Neural cell (in vitro differentiated cells): ENCODE data around the gene LCNL1.

Experiments
- EP300 ChIP-seq: fragments of 450-650 bp; conservative IDR thresholded peaks from 2 replicates; pipeline ENCODE4 v1.6.1; 2014; ENCODE audit warnings: antibody characterized with exemption, mild to moderate bottlenecking, moderate library complexity; ENCODE audit not compliant: poor library complexity, severe bottlenecking
- EZH2 ChIP-seq: fragments of 200-600, 300-800 bp; shearing (Covaris generic), sonication (generic); IDR thresholded peaks from 2 replicates; pipeline ENCODE4 v1.6.1; 2014; ENCODE audit warnings: antibody characterized with exemption, low read length, borderline replicate concordance, mild to moderate bottlenecking; ENCODE audit not compliant: insufficient read depth, poor library complexity, severe bottlenecking
- POLR2AphosphoS5 ChIP-seq: IDR thresholded peaks from 2 replicates; pipeline ENCODE4 v1.6.1; 2012
- RAD21 ChIP-seq: fragments of 450-650 bp; conservative IDR thresholded peaks from 2 replicates; pipeline ENCODE4 v1.6.1; 2014; ENCODE audit warnings: antibody characterized with exemption, mild to moderate bottlenecking, moderate library complexity
- TAF1 ChIP-seq: IDR thresholded peaks from 2 replicates; pipeline ENCODE4 v1.6.1; 2012; ENCODE audit warnings: low read depth
- TF ChIP-seq, protein P1 (sequence below): fragments of 450-650 bp; IDR thresholded peaks from 2 replicates; pipeline ENCODE4 v1.5.1; 2014; ENCODE audit warnings: antibody characterized with exemption, mild to moderate bottlenecking, moderate library complexity; ENCODE audit not compliant: poor library complexity, severe bottlenecking
- TF ChIP-seq, protein P2 (sequence below): IDR thresholded peaks from 2 replicates; pipeline ENCODE4 v1.6.1; 2012; ENCODE audit warnings: borderline replicate concordance

DNA sequence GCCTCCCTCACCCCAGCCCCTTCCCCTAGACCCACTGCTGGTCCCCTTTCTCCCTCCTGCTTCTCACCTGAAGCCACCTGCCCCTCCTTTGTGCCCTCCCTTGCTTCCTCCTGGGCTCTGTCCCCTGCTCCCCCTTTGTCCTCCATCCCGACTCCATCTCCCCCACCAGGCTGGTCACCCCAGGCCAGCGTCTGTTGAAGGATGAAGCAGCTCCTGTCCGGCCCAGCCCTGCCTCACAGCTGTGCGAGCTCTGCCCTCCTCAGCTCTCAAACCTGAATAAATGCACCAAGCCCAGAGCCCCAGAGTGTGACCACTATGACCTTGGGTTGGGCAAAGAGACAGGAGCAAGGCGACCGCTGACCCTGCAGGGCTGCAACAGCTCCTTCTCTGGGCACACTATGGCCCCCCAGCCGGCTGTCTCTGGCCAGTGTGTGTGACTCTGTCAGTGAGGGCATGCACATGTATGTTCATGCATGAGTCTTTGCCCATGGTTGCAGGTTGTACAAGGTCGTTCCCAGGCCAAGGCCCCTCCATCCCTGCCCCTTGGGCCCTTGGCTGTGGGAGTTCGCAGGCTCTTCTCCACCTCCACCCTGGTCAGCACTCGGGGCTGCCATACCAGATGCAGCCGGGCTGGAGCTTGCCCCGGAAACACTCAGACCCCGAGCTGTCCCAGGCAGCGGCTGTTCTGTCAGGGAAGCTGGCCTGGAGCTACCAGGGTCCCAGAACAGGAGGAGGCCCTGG lies 27.4 kb upstream of the LCNL1 start:
- TF ChIP-seq, protein P1, sequence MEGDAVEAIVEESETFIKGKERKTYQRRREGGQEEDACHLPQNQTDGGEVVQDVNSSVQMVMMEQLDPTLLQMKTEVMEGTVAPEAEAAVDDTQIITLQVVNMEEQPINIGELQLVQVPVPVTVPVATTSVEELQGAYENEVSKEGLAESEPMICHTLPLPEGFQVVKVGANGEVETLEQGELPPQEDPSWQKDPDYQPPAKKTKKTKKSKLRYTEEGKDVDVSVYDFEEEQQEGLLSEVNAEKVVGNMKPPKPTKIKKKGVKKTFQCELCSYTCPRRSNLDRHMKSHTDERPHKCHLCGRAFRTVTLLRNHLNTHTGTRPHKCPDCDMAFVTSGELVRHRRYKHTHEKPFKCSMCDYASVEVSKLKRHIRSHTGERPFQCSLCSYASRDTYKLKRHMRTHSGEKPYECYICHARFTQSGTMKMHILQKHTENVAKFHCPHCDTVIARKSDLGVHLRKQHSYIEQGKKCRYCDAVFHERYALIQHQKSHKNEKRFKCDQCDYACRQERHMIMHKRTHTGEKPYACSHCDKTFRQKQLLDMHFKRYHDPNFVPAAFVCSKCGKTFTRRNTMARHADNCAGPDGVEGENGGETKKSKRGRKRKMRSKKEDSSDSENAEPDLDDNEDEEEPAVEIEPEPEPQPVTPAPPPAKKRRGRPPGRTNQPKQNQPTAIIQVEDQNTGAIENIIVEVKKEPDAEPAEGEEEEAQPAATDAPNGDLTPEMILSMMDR: no peak
- TF ChIP-seq, protein P2, sequence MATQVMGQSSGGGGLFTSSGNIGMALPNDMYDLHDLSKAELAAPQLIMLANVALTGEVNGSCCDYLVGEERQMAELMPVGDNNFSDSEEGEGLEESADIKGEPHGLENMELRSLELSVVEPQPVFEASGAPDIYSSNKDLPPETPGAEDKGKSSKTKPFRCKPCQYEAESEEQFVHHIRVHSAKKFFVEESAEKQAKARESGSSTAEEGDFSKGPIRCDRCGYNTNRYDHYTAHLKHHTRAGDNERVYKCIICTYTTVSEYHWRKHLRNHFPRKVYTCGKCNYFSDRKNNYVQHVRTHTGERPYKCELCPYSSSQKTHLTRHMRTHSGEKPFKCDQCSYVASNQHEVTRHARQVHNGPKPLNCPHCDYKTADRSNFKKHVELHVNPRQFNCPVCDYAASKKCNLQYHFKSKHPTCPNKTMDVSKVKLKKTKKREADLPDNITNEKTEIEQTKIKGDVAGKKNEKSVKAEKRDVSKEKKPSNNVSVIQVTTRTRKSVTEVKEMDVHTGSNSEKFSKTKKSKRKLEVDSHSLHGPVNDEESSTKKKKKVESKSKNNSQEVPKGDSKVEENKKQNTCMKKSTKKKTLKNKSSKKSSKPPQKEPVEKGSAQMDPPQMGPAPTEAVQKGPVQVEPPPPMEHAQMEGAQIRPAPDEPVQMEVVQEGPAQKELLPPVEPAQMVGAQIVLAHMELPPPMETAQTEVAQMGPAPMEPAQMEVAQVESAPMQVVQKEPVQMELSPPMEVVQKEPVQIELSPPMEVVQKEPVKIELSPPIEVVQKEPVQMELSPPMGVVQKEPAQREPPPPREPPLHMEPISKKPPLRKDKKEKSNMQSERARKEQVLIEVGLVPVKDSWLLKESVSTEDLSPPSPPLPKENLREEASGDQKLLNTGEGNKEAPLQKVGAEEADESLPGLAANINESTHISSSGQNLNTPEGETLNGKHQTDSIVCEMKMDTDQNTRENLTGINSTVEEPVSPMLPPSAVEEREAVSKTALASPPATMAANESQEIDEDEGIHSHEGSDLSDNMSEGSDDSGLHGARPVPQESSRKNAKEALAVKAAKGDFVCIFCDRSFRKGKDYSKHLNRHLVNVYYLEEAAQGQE: no peak
- TF ChIP-seq POLR2AphosphoS5 (no peak), EP300 (no peak), TAF1 (no peak), EZH2 (no peak), RAD21 (no peak)
